WI38 (cell line): Measurements from ENCODE around the gene SPTBN2.

Experiments
- H3K4me3 ChIP-seq: 2 replicates; pipeline ENCODE4 v1.5.1; 2011; ENCODE audit warnings: low read depth, mild to moderate bottlenecking, control low read depth, low read length
- TF ChIP-seq, protein P1 (sequence below): IDR thresholded peaks from 2 replicates; pipeline ENCODE4 v1.5.1; 2012; ENCODE audit warnings: low read depth, mild to moderate bottlenecking, control low read depth, low read length

SPTBN2 gene

DNA sequence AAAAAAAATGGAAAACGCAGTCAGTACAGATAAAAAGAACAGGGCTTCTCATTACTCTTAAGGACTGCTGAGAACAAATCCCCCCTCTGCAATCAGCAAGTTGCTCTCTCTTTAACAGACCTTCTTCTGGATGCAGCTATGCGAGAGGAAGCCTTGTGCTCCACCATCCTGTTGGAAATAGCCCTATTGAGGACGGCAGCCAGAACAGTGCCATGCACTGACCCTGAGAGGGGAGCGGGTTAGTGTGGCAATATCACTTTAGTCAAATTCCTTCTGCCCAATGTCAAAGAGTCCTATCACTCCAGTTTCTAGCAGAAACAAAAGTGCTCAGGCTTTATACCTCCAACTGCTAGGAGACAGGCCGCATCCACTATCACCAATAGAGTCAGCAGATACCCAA is 58.2 kb downstream of the SPTBN2 start:
- TF ChIP-seq, protein P1, sequence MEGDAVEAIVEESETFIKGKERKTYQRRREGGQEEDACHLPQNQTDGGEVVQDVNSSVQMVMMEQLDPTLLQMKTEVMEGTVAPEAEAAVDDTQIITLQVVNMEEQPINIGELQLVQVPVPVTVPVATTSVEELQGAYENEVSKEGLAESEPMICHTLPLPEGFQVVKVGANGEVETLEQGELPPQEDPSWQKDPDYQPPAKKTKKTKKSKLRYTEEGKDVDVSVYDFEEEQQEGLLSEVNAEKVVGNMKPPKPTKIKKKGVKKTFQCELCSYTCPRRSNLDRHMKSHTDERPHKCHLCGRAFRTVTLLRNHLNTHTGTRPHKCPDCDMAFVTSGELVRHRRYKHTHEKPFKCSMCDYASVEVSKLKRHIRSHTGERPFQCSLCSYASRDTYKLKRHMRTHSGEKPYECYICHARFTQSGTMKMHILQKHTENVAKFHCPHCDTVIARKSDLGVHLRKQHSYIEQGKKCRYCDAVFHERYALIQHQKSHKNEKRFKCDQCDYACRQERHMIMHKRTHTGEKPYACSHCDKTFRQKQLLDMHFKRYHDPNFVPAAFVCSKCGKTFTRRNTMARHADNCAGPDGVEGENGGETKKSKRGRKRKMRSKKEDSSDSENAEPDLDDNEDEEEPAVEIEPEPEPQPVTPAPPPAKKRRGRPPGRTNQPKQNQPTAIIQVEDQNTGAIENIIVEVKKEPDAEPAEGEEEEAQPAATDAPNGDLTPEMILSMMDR, result no peak
- no peak overlapping the region for H3K4me3 ChIP-seq

GRCh38 chr11:66665369-66665768 is 63.6 kb downstream of the SPTBN2 start:
- TF ChIP-seq, protein P1, result no peak
- no peak overlapping the region for H3K4me3 ChIP-seq

DNA sequence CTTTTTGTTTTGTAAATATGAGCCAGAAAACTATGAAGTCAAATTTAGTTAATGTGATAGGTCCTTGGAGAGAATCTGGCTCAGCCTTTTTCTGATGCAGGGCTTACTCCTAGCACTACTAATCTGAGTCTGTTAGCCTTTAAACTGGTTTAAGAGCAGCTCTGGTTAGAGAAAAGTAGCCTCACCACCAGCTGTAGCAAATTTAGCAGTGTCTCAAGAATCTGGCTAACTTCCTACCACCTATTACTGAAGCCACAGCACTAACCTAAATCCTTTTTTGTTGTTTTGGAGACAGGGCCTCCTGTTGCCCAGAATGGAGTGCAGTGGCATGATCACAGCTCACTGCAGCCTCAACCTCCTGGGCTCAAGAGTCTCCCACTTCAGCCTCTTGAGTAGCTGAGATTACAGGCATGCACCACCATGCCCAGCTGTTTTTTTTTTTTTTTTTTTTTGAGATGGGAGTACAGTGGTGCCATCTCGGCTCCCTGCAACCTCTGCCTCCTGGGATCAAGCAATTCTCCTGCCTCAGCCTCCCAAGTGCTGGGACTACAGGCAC is 65.2 kb downstream of the SPTBN2 start:
- TF ChIP-seq, protein P1, result no peak
- no peak overlapping the region for H3K4me3 ChIP-seq

GRCh38 chr11:66659763-66660162 is 69.3 kb downstream of the SPTBN2 start:
- no peak overlapping the region for H3K4me3 ChIP-seq
- TF ChIP-seq, protein P1, result no peak

- TF ChIP-seq, protein P1, result no peak
- H3K4me3 ChIP-seq, result no peak overlapping the region
These were observed 75.9 kb downstream of the SPTBN2 start for GRCh38 chr11:66653123-66653522.

DNA sequence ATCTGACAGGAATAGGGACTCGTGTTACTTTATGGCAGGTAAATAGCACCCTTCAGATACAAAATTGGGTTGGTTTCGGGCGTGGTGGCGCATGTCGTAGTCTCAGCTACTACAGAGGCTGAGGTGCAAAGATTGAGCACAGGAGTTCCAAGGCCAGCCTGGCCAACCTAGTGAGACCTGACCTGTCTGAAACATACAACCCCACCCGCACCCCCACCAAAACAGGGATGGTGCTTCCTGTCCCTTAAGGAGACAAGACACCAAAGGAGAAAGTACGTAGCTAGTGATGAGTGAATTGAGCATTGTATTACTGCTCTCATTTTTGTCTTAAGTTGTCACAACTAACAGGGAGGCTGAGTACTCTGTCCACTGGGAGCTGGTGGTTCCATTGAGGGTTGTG is 76.4 kb downstream of the SPTBN2 start:
- H3K4me3 ChIP-seq, result no peak overlapping the region
- TF ChIP-seq, protein P1, result no peak

DNA sequence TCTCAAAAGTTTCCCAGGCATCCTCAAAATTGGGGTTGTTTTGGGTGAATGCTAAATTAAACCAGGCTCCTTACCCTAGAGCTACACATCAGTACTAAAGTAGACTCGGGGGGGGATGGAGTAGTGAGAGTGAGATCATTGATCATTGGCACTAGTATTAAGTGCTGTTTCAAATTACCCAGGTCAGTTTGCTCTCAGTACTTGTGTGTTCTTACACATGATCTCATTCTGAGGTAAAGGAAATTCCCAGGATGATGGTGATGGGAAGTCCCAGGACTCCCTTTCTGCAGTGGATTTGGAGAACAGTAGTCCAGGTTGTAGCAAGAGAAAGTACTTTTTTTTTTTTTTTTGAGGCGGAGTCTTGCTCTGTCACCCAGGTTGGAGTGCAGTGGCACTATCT is 78.0 kb downstream of the SPTBN2 start:
- no peak overlapping the region for H3K4me3 ChIP-seq
- TF ChIP-seq, protein P1, result no peak
